ENCODE measurements around the gene FCER2. TPM values are rescaled to one million over a fixed set of nuclear protein-coding genes. Genes with fewer than 3 reads are reported as not detected.

FCER2 gene
- total RNA-seq, 4 donors from 2014 or later: not detected

GRCh38 chr19:7679771-7680605 lies 21.9 kb downstream of the FCER2 start:
- no peak for DNase-seq
- Histone ChIP-seq H3K9me3 (no peaks in the 10 kb centered on the region), H3K27ac (peak overlapping the region in 3 of 4 donors; percentile 93 to 96 (median 94)), H3K4me3 (peak overlapping the region; percentile 84 to 99 (median 96)), H3K27me3 (peaks cover 0 to 51% (median 0%) of the 10 kb centered on the region in 4 donors), H3K36me3 (peaks cover 5 to 30% (median 10%) of the 10 kb centered on the region in 3 donors), H3K4me1 (peaks cover 9 to 36% (median 10%) of the 10 kb centered on the region in 3 donors)
- intact Hi-C loops (cut with DNase I): loop anchor here (5.0 to 10.0 kb wide), 2 partner anchors 113 to 115 kb away; no protein-coding TSS in a partner anchor
- TF ChIP-seq POLR2A (IDR thresholded peaks at IDR 0.05): no peak
- TF ChIP-seq CTCF (IDR thresholded peaks at IDR 0.05): no peak
- WGBS, 2 donors: 32 to 36% methylated on average over 16 to 17 of the region's 22 CpGs

GRCh38 chr19:7678971-7679751 lies 22.8 kb downstream of the FCER2 start:
- 16 to 35% methylated on average over 11 to 17 of the region's 30 CpGs for WGBS, 2 donors
- peaks cover 9 to 40% (median 10%) of the 10 kb centered on the region in 3 donors for H3K4me1 ChIP-seq
- no peaks in the 10 kb centered on the region for H3K9me3 ChIP-seq
- intact Hi-C loops (cut with DNase I): loop anchor here (5.0 kb wide), 1 partner anchor 112 kb away; no protein-coding TSS in a partner anchor
- H3K27ac ChIP-seq: no peak overlapping the region
- DNase-seq: no peak
- H3K27me3 ChIP-seq: peaks cover 0 to 54% (median 0%) of the 10 kb centered on the region in 4 donors
- peaks cover 5 to 22% (median 10%) of the 10 kb centered on the region in 3 donors for H3K36me3 ChIP-seq
- TF ChIP-seq POLR2A (IDR thresholded peaks at IDR 0.05) (no peak), CTCF (IDR thresholded peaks at IDR 0.05) (no peak)
- no peak overlapping the region for H3K4me3 ChIP-seq

GRCh38 chr19:7677669-7678311 lies 24.1 kb downstream of the FCER2 start:
- no peak overlapping the region for H3K4me3 ChIP-seq
- no peaks in the 10 kb centered on the region for H3K9me3 ChIP-seq
- no peak overlapping the region for H3K27ac ChIP-seq
- intact Hi-C loops (cut with DNase I): loop anchor here (5.0 kb wide), 1 partner anchor 110 kb away; no protein-coding TSS in a partner anchor
- peaks cover 9 to 42% (median 10%) of the 10 kb centered on the region in 3 donors for H3K4me1 ChIP-seq
- peaks cover 5 to 8% (median 5%) of the 10 kb centered on the region in 3 donors for H3K36me3 ChIP-seq
- 54% methylated on average over 8 to 10 of the region's 12 CpGs for WGBS, 2 donors
- no peak for DNase-seq
- H3K27me3 ChIP-seq: peaks cover 0 to 68% (median 0%) of the 10 kb centered on the region in 4 donors
- TF ChIP-seq POLR2A (IDR thresholded peaks at IDR 0.05) (no peak), CTCF (IDR thresholded peaks at IDR 0.05) (peak in 1 of 6 experiments; percentile 10)

GRCh38 chr19:7676854-7677253 lies 25.1 kb downstream of the FCER2 start, which contains the start of gene MCEMP1:
Gene MCEMP1, plus strand, starts transcription at chr19:7677090. Its CDS starts 31 bp downstream, at chr19:7677121.
- peaks cover 4 to 33% (median 6%) of the 10 kb centered on the region in 3 donors for H3K4me1 ChIP-seq
- DNase-seq: no peak
- WGBS, 2 donors: 13 to 31% methylated on average over 4 to 6 of the region's 10 CpGs
- no peak for TF ChIP-seq POLR2A (IDR thresholded peaks at IDR 0.05)
- intact Hi-C loops (cut with DNase I): loop anchor here (5.0 kb wide), 1 partner anchor 110 kb away; no protein-coding TSS in a partner anchor
- no peak within 1 kb of the TSS for H3K27ac ChIP-seq
- no peaks in the 10 kb centered on the region for H3K36me3 ChIP-seq
- H3K27me3 ChIP-seq: peaks cover 0 to 77% (median 0%) of the 10 kb centered on the region in 4 donors
- H3K9me3 ChIP-seq: no peaks in the 10 kb centered on the region
- no peak within 1 kb of the TSS for H3K4me3 ChIP-seq

GRCh38 chr19:7676376-7676775 lies 25.6 kb downstream of the FCER2 start:
- Histone ChIP-seq H3K36me3 (no peaks in the 10 kb centered on the region), H3K4me3 (no peak overlapping the region), H3K27ac (no peak overlapping the region), H3K4me1 (peaks cover 4 to 29% (median 5%) of the 10 kb centered on the region in 3 donors), H3K27me3 (peaks cover 0 to 82% (median 0%) of the 10 kb centered on the region in 4 donors), H3K9me3 (no peaks in the 10 kb centered on the region)
- DNase-seq: no peak
- WGBS, 2 donors: 18 to 46% methylated on average over 4 to 7 of the region's 7 CpGs
- TF ChIP-seq CTCF (IDR thresholded peaks at IDR 0.05): no peak
- intact Hi-C loops (cut with DNase I): loop anchor here (5.0 kb wide), 1 partner anchor 109 kb away; no protein-coding TSS in a partner anchor

All from esophagus squamous epithelium (tissue), 5 donors.